Gastrocnemius medialis (tissue), 4 donors: Measurements from ENCODE around the gene CNTN4. TPM values are rescaled to one million over a fixed set of nuclear protein-coding genes. Genes with fewer than 3 reads are reported as not detected.
"Not testable (repeated sequence)": the region's sequence is repeated elsewhere in the genome, so short reads cannot be mapped to it uniquely, and the experiment has no call there.

ENCODE experiments used
- ATAC-seq, 2 donors: fragments of 150-250 bp; one replicate each; pipeline ENCODE4 v1.9.1; 2016
- DNase-seq, 2 donors: peaks; one replicate each; pipeline ENCODE4 v3.0.0-alpha.2; 2019
- H3K27ac ChIP-seq, 4 donors: fragments of 200-600 bp; sonication (generic); 1 replicate in 1 of 4; 2 replicates in 3 of 4; pipeline ENCODE4 v1.5.1; 2016 to 2018; ENCODE audit warnings: mild to moderate bottlenecking in 2 of 4, moderate library complexity in 1 of 4
- H3K27me3 ChIP-seq, 3 donors: fragments of 200-600 bp; sonication (generic) in 2 of 3; 1 replicate in 1 of 3; 2 replicates in 2 of 3; pipeline versions ENCODE4 v1.5.1 to v1.6.0; 2016 to 2019; ENCODE audit warnings: mild to moderate bottlenecking in 1 of 3, moderate library complexity in 1 of 3
- H3K36me3 ChIP-seq, 2 donors: fragments of 200-600 bp; sonication (generic) in 1 of 2; one replicate each; pipeline ENCODE4 v1.5.1; 2017 to 2018
- H3K4me1 ChIP-seq, 2 donors: fragments of 200-600 bp; sonication (generic) in 1 of 2; one replicate each; pipeline ENCODE4 v1.5.1; 2016 to 2017; ENCODE audit warnings: mild to moderate bottlenecking in 2 of 2
- H3K4me3 ChIP-seq, 4 donors: fragments of 200-600 bp; sonication (generic) in 3 of 4; 1 replicate in 1 of 4; 2 replicates in 3 of 4; pipeline ENCODE4 v1.5.1; 2016 to 2019; ENCODE audit warnings: mild to moderate bottlenecking in 2 of 4
- H3K9me3 ChIP-seq, 3 donors: fragments of 200-600 bp; sonication (generic) in 2 of 3; 1 replicate in 1 of 3; 2 replicates in 2 of 3; pipeline ENCODE4 v1.5.1; 2016 to 2019
- POLR2A ChIP-seq, 2 donors: fragments of 450-650 bp; IDR thresholded peaks; one replicate each; pipeline ENCODE4 v1.6.1; 2017; ENCODE audit warnings: antibody characterized with exemption in 2 of 2, mild to moderate bottlenecking in 2 of 2, moderate library complexity in 2 of 2
- in situ Hi-C, 4 donors: fragments of 200-750 bp; cut with MboI; loops; one replicate each; pipeline versions ENCODE4 v1.15.0 to v1.8.0; 2017; ENCODE audit warnings: low sequenced_read_pairs in 4 of 4
- intact Hi-C: fragments of 100-400 bp; cut with DNase I; formaldehyde crosslinking; loops from one replicate; pipeline ENCODE4 v1.15.1; 2023; ENCODE audit warnings: low total_unique reads
- total RNA-seq, 4 donors: library from RNA; depleted of rRNA; stranded (reverse); fragments of >200 nt; gene quantifications; one replicate each; pipeline versions ENCODE4 v1.1.0 to v1.2.3, GENCODE V29; 2016
- TF ChIP-seq, protein P1 (sequence below), 5 experiments: fragments of 450-650 bp in 3 of 5; fragments of 200-600 bp in 2 of 5; sonication (generic) in 2 of 5; IDR thresholded peaks in 4 of 5; conservative IDR thresholded peaks in 1 of 5; 1 replicate in 4 of 5; 2 replicates in 1 of 5; pipeline ENCODE4 v1.5.1; 2016 to 2019; ENCODE audit warnings: antibody characterized with exemption in 5 of 5, mild to moderate bottlenecking in 3 of 5, moderate library complexity in 3 of 5

CNTN4 gene
- total RNA-seq, 4 donors from 2014 or later = 0.51 to 1.9 (median 1.4) TPM

DNA sequence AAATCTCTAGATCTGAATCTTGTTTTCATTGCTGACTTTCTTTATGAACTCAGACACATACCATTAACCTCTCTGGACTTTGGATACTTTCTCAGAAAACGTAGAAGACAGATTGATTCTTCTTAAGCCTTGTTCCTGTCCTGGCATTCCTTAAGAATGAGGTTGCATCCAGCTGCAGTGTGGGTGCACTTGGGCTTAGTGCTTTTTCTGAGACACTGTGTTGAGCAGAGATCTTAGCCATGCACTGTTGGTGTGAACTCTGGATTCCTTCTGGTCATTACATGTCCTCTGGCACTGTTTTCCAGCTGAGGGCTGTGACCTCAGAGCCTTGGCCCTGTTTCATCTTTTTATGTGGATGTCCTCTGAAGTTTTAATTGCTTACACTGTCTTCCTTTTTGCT, 428.3 kb downstream of the CNTN4 start:
- H3K4me3 ChIP-seq = no peak overlapping the region
- no peaks in the 10 kb centered on the region for H3K4me1 ChIP-seq
- H3K27ac ChIP-seq = no peak overlapping the region
- in situ Hi-C loops (no loop called here), intact Hi-C loops (no loop called here)
- no peaks in the 10 kb centered on the region for H3K9me3 ChIP-seq
- H3K36me3 ChIP-seq = no peaks in the 10 kb centered on the region
- no peak for DNase-seq
- ATAC-seq = no peak
- no peaks in the 10 kb centered on the region for H3K27me3 ChIP-seq
- TF ChIP-seq, protein P1, sequence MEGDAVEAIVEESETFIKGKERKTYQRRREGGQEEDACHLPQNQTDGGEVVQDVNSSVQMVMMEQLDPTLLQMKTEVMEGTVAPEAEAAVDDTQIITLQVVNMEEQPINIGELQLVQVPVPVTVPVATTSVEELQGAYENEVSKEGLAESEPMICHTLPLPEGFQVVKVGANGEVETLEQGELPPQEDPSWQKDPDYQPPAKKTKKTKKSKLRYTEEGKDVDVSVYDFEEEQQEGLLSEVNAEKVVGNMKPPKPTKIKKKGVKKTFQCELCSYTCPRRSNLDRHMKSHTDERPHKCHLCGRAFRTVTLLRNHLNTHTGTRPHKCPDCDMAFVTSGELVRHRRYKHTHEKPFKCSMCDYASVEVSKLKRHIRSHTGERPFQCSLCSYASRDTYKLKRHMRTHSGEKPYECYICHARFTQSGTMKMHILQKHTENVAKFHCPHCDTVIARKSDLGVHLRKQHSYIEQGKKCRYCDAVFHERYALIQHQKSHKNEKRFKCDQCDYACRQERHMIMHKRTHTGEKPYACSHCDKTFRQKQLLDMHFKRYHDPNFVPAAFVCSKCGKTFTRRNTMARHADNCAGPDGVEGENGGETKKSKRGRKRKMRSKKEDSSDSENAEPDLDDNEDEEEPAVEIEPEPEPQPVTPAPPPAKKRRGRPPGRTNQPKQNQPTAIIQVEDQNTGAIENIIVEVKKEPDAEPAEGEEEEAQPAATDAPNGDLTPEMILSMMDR (IDR thresholded peaks at IDR 0.05 in 4 of 5, conservative IDR thresholded peaks at IDR 0.05 in 1 of 5) = no peak
- no peak for TF ChIP-seq POLR2A (IDR thresholded peaks at IDR 0.05)

DNA sequence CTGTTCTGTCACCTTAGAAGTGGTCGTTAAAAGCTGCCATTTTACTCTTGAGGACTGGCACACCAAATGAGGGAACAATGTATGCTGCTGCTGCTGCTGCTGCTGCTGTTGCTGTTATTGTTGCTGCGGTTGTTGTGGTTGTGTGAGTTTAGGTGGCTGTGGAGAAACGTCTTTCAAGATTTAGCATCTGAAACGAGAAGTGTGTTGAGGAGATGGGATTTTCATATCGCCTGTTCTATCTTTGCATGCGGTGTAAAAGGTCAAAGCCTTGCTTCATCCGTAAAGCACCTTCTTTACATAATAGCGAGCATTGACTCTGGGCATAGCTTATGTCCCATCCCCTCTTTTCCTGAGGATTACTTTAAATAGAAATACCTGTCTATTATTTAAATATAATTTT, 428.7 kb downstream of the CNTN4 start:
- H3K4me1 ChIP-seq, H3K36me3 ChIP-seq, intact Hi-C loops, in situ Hi-C loops, H3K27ac ChIP-seq, ATAC-seq, H3K4me3 ChIP-seq, H3K9me3 ChIP-seq, H3K27me3 ChIP-seq, DNase-seq: not testable (repeated sequence)

DNA sequence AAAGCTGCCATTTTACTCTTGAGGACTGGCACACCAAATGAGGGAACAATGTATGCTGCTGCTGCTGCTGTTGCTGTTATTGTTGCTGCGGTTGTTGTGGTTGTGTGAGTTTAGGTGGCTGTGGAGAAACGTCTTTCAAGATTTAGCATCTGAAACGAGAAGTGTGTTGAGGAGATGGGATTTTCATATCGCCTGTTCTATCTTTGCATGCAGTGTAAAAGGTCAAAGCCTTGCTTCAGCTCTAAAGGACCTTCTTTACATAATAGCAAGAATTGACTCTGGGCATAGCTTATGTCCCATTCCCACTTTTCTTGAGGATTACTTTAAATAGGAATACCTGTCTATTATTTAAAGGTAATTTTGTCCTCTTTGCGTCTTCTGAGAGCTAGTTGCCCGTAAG, 436.1 kb downstream of the CNTN4 start:
- ATAC-seq, H3K9me3 ChIP-seq, H3K4me3 ChIP-seq, H3K36me3 ChIP-seq, intact Hi-C loops, DNase-seq, H3K27me3 ChIP-seq, H3K4me1 ChIP-seq, H3K27ac ChIP-seq, in situ Hi-C loops: not testable (repeated sequence)

DNA sequence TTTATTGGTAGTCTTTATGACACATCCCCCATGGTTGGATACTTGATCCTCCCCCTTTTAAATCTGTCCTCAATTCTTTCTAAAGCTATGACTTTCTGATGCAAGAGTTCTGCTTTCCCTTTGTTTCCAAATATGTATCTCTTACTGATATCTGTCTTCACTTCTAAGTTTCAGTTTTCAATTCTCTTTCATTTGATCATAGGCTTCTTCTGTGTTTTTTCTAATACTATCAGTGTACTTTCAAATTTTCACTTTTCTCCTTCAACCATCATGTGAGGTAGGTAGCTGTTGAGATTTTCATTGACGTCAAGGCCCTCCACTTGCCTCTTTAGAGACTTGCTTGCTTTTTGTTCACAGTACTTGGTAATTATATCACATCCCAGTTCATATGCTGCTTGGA, 436.5 kb downstream of the CNTN4 start:
- H3K36me3 ChIP-seq = no peaks in the 10 kb centered on the region
- H3K9me3 ChIP-seq = no peaks in the 10 kb centered on the region
- no peak for ATAC-seq
- TF ChIP-seq, protein P1 (IDR thresholded peaks at IDR 0.05 in 4 of 5, conservative IDR thresholded peaks at IDR 0.05 in 1 of 5) = no peak
- DNase-seq = no peak
- H3K27ac ChIP-seq = no peak overlapping the region
- H3K27me3 ChIP-seq = no peaks in the 10 kb centered on the region
- in situ Hi-C loops (no loop called here), intact Hi-C loops (no loop called here)
- H3K4me3 ChIP-seq = no peak overlapping the region
- H3K4me1 ChIP-seq = no peaks in the 10 kb centered on the region

DNA sequence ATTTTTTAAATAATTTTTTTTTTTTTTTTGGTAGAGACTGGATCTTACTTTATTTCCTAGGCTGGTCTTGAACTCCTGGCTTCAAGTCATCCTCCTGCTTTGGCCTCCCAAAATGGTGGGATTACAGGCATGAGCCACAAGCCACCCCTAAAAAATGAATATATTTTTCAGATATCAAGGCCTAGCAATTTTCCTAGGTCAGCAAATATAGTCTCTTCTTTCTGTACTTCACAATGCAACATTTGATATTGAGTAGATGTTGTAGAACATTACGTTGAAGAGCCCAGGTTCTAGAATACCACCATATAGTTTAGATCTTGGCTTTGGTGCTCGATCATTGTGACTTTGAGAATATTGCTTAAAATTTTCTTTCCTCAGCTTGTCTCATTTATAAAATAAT, 437.9 kb downstream of the CNTN4 start:
- no peaks in the 10 kb centered on the region for H3K4me1 ChIP-seq
- H3K9me3 ChIP-seq = no peaks in the 10 kb centered on the region
- no peaks in the 10 kb centered on the region for H3K36me3 ChIP-seq
- H3K4me3 ChIP-seq = no peak overlapping the region
- DNase-seq (no peak), ATAC-seq (no peak)
- no peaks in the 10 kb centered on the region for H3K27me3 ChIP-seq
- in situ Hi-C loops = no loop called here
- TF ChIP-seq, protein P1 (IDR thresholded peaks at IDR 0.05 in 4 of 5, conservative IDR thresholded peaks at IDR 0.05 in 1 of 5) = no peak
- no peak for TF ChIP-seq POLR2A (IDR thresholded peaks at IDR 0.05)
- intact Hi-C loops = no loop called here
- no peak overlapping the region for H3K27ac ChIP-seq

DNA sequence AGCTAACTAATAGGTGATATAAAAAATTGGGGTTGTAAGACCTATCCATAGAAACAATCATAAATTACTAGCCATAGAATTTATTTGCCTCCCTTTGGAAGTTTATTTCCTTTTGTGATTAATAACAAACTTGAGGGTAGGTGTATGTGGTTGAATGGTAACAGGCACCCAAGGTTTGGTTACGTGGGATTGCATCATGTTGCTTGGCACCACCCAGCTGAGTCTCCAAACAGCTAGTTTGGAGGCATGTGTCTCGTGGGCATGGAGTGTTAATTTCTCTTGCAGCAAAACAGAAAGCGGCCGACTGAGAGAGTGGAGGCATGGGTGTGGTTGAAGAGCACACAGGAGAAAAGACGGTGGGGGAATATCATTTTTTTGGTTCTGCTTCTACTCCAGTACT, 441.4 kb downstream of the CNTN4 start:
- no peaks in the 10 kb centered on the region for H3K9me3 ChIP-seq
- in situ Hi-C loops = no loop called here
- H3K4me3 ChIP-seq = no peak overlapping the region
- no peak overlapping the region for H3K27ac ChIP-seq
- TF ChIP-seq, protein P1 (IDR thresholded peaks at IDR 0.05 in 4 of 5, conservative IDR thresholded peaks at IDR 0.05 in 1 of 5) = no peak
- no peak for TF ChIP-seq POLR2A (IDR thresholded peaks at IDR 0.05)
- intact Hi-C loops = no loop called here
- no peaks in the 10 kb centered on the region for H3K27me3 ChIP-seq
- H3K4me1 ChIP-seq = no peaks in the 10 kb centered on the region
- ATAC-seq (no peak), DNase-seq (no peak)
- H3K36me3 ChIP-seq = no peaks in the 10 kb centered on the region
